Osteocyte (in vitro differentiated cells): ENCODE results near the gene STAM2. TPM values are rescaled to one million over a fixed set of nuclear protein-coding genes. Genes with fewer than 3 reads are reported as not detected.
A peak's percentile ranks its signal among the peaks of the same experiment; 100 is the strongest.
"Not testable (repeated sequence)": the region's sequence is repeated elsewhere in the genome, so short reads cannot be mapped to it uniquely, and the experiment has no call there.

Experiments
- DNase-seq: peaks from one replicate; pipeline ENCODE4 v3.0.0; 2021; ENCODE audit warnings: mixed read lengths; ENCODE audit not compliant: unreplicated experiment; ENCODE audit errors: extremely low spot score
- H3K27ac Mint-ChIP-seq: one replicate; pipeline ENCODE4 v1.8.0; 2021; ENCODE audit warnings: mild to moderate bottlenecking, mixed read lengths; ENCODE audit not compliant: unreplicated experiment
- H3K27me3 Mint-ChIP-seq: one replicate; pipeline ENCODE4 v1.8.0; 2021; ENCODE audit warnings: mixed read lengths; ENCODE audit not compliant: unreplicated experiment
- H3K36me3 Mint-ChIP-seq: one replicate; pipeline ENCODE4 v1.8.0; 2021; ENCODE audit warnings: mixed read lengths; ENCODE audit not compliant: unreplicated experiment
- H3K4me1 Mint-ChIP-seq: one replicate; pipeline ENCODE4 v1.8.0; 2021; ENCODE audit warnings: mixed read lengths; ENCODE audit not compliant: unreplicated experiment
- H3K4me3 Mint-ChIP-seq: one replicate; pipeline ENCODE4 v1.8.0; 2021; ENCODE audit warnings: mild to moderate bottlenecking, moderate library complexity, mixed read lengths; ENCODE audit not compliant: unreplicated experiment
- H3K9me3 Mint-ChIP-seq: one replicate; pipeline ENCODE4 v1.8.0; 2021; ENCODE audit warnings: mixed read lengths; ENCODE audit not compliant: unreplicated experiment
- CTCF ChIP-seq: fragments of 200-600 bp; sonication (generic); IDR thresholded peaks from 2 replicates; pipeline ENCODE4 v1.5.0; 2021; ENCODE audit warnings: antibody characterized with exemption, mild to moderate bottlenecking, moderate library complexity
- total RNA-seq: library from RNA; stranded (reverse); gene quantifications from 2 replicates; pipeline ENCODE4 v1.2.1, GENCODE V29; 2021

STAM2 gene
- total RNA-seq, 1 donor from 2014 or later, result 43.0 TPM

GRCh38 chr2:152171718-152172117 is 3.8 kb downstream of the STAM2 start:
- Mint-ChIP-seq H3K27ac (peak overlapping the region; percentile 31), H3K9me3 (no peaks in the 10 kb centered on the region)

GRCh38 chr2:152169158-152169557 is 6.4 kb downstream of the STAM2 start:
- not testable (repeated sequence) for H3K36me3 Mint-ChIP-seq, H3K27ac Mint-ChIP-seq, DNase-seq, H3K27me3 Mint-ChIP-seq, H3K9me3 Mint-ChIP-seq, H3K4me3 Mint-ChIP-seq
- peaks cover 51% of the 10 kb centered on the region for H3K4me1 Mint-ChIP-seq

More at GRCh38 chr2:152171718-152172117, 3.8 kb downstream of the STAM2 start:
- H3K27me3 Mint-ChIP-seq, result no peaks in the 10 kb centered on the region
- no peak overlapping the region for H3K4me3 Mint-ChIP-seq
- DNase-seq, result no peak
- TF ChIP-seq CTCF, result no peak
- peaks cover 48% of the 10 kb centered on the region for H3K4me1 Mint-ChIP-seq
- H3K36me3 Mint-ChIP-seq, result peaks cover 2% of the 10 kb centered on the region

GRCh38 chr2:152167470-152167869 is 8.1 kb downstream of the STAM2 start:
- H3K4me1 Mint-ChIP-seq, result peaks cover 50% of the 10 kb centered on the region
- not testable (repeated sequence) for H3K36me3 Mint-ChIP-seq, DNase-seq, H3K4me3 Mint-ChIP-seq, H3K9me3 Mint-ChIP-seq, H3K27me3 Mint-ChIP-seq
- peak overlapping the region; percentile 81 for H3K27ac Mint-ChIP-seq

GRCh38 chr2:152167065-152167464 is 8.5 kb downstream of the STAM2 start:
- Mint-ChIP-seq H3K9me3 (no peaks in the 10 kb centered on the region), H3K4me3 (peak overlapping the region; percentile 62), H3K36me3 (peaks cover 2% of the 10 kb centered on the region), H3K27ac (peak overlapping the region; percentile 81), H3K27me3 (no peaks in the 10 kb centered on the region), H3K4me1 (peaks cover 48% of the 10 kb centered on the region)
- TF ChIP-seq CTCF, result no peak
- no peak for DNase-seq

- Mint-ChIP-seq H3K9me3 (no peaks in the 10 kb centered on the region), H3K27me3 (no peaks in the 10 kb centered on the region), H3K4me3 (peak overlapping the region; percentile 62), H3K27ac (peak overlapping the region; percentile 81), H3K36me3 (peaks cover 2% of the 10 kb centered on the region), H3K4me1 (peaks cover 44% of the 10 kb centered on the region)
- DNase-seq, result no peak
- no peak for TF ChIP-seq CTCF
Measured at GRCh38 chr2:152166633-152167032, 8.9 kb downstream of the STAM2 start.

GRCh38 chr2:152165780-152166179 is 9.8 kb downstream of the STAM2 start:
- Mint-ChIP-seq H3K9me3 (no peaks in the 10 kb centered on the region), H3K4me3 (peak overlapping the region; percentile 28), H3K4me1 (peaks cover 44% of the 10 kb centered on the region), H3K27me3 (no peaks in the 10 kb centered on the region), H3K36me3 (peaks cover 4% of the 10 kb centered on the region), H3K27ac (peak overlapping the region; percentile 81)
- no peak for DNase-seq
- no peak for TF ChIP-seq CTCF
